Amniotic epithelial cell (primary cell): ENCODE data around the gene SYT10.
"Not testable (repeated sequence)": the region's sequence is repeated elsewhere in the genome, so short reads cannot be mapped to it uniquely, and the experiment has no call there.

Source experiments
- DNase-seq: peaks from one replicate; pipeline ENCODE4 v3.0.0-alpha.2; 2010; ENCODE audit warnings: low read depth

The SYT10 gene

DNA sequence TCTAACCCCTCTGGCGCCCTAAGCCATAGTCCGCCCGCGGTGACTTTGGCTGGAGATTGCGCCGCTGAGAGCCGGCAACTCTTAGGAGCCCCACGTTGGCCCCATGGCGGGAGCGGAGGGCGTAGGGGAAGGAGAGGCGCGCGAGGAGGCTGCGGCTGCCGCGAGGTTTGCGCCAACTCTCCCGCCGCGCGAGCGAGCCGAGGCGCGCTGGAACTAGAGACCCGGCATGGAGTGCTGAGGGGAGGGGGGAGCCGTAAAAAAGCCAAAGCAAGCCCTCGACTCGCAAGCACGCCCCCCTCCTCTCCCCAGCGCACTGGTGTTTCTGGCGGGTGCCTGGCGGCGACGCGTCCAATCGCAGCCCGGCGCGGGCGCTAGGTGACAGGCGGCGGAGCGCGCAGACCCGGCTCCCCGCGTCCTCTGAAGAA is at the start of gene SYT10:
TSS of gene SYT10 (minus strand) at position 233 of the 425 bp plus-strand sequence. CDS start 297 bp downstream, outside the sequence.
- DNase-seq: no peak

GRCh38 chr12:33488036-33488435 is 48.4 kb upstream of the SYT10 start:
- no peak for DNase-seq

DNA sequence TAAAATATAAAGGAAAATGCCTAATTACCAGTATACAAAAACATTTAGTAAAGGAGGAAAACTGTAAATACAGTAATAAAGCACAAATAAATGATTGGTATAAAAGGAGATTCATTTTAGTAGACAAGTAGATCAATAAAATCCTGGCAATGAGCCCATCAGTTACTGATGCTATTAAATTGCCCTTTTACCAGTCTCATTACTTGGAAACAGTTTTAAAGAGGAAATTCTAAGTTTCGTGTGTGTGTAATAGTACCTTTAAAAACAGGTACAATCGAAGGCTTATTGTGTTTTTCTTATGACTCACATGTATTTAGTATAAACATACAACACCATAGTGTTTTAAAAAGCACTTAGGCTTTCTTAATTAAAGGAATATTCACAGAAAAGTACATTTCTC is 46.4 kb upstream of the SYT10 start:
- no peak for DNase-seq

DNA sequence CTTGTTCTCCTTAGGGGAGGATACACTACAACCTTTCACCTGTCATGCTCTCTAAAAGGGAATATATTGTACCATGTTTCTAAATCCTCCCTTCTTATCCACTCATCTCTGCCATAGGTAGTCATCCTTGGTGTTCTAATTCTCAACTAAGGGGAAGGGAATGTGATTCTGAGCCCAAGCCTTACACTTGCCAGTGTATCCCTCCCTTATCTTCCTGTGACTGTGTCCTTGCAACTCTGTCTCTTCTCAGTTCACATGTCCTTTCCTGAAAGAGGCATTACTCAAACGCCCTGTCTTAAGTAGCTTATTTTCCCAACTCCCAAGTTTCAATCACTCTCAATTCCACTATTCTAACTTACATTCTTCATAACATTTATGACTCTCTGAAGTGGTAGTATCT is 44.5 kb upstream of the SYT10 start:
- no peak for DNase-seq

DNA sequence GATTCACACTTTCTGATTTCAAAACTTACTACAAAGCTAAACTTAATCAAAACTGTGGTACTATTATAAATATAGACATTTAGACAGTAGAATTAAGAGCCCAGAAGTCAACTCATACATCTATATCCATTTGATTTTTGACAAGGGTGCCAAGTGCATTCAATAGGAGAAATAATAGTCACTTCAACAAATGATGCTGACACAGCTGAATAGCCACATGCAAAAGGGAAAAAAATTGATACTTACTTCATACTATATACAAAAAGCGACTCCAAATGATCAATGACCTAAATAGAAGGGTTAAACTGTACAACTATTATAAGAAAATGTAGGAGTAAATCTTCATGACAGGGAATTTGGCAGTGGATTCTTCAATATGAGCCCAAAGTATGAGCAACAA is 40.7 kb upstream of the SYT10 start:
- no peak for DNase-seq

- DNase-seq: peak; percentile 54
Observed at GRCh38 chr12:33476058-33476457, 36.4 kb upstream of the SYT10 start.

GRCh38 chr12:33472299-33472698 is 32.7 kb upstream of the SYT10 start:
- DNase-seq: no peak

GRCh38 chr12:33455096-33455495 is 15.5 kb upstream of the SYT10 start:
- no peak for DNase-seq

- no peak for DNase-seq
Observed at GRCh38 chr12:33450480-33450879, 10.9 kb upstream of the SYT10 start.

DNA sequence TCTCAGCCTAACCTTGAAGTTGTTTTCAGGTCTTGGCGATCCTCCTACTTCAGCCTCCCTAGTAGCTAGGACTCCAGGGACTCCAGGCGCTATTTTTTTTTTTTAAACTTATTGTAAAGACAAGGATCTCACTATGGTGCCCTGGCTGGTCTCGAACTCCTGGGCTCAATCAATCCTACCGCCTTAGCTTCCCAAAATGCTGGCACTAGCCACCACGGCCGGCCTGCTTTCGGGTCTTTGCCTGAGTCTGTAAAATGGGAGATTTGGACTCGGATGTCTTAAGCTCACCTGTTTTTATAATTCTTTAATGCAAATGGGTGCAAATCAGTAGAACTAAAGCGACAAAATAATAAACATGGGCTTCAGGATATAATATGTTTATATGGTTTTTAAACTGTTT is 858 bp upstream of the SYT10 start:
- no peak for DNase-seq

- peak; percentile 18 for DNase-seq
Observed at GRCh38 chr12:33438851-33439586, 600 bp downstream of the SYT10 start.

- no peak for DNase-seq
Observed at GRCh38 chr12:33438025-33438772, 1.4 kb downstream of the SYT10 start.

GRCh38 chr12:33437598-33437997 is 2.0 kb downstream of the SYT10 start:
- no peak for DNase-seq

DNA sequence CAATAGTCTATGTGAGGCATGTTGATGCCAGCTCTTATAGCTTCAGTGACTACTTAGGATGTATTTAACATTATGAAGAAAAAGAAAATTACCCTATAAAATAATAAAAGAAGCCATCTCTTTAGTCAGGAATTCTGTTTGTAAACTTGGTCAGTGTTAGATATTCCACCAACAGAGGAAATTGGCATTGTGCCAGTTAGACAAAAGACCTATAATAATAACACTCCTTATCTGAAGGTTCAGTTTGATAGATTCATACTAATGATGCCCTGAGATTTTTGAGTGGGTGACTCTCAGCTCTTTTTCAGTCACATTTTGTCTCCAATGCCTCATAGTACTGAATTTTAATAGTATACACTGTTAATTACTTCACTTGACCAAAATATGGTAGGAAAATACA is 6.6 kb downstream of the SYT10 start:
- DNase-seq: no peak

- no peak for DNase-seq
Observed at GRCh38 chr12:33431648-33432047, 8.0 kb downstream of the SYT10 start.

- no peak for DNase-seq
Observed at GRCh38 chr12:33429468-33429867, 10.2 kb downstream of the SYT10 start.

- no peak for DNase-seq
Observed at GRCh38 chr12:33427071-33427470, 12.5 kb downstream of the SYT10 start.

GRCh38 chr12:33423706-33424105 is 15.9 kb downstream of the SYT10 start:
- DNase-seq: no peak

DNA sequence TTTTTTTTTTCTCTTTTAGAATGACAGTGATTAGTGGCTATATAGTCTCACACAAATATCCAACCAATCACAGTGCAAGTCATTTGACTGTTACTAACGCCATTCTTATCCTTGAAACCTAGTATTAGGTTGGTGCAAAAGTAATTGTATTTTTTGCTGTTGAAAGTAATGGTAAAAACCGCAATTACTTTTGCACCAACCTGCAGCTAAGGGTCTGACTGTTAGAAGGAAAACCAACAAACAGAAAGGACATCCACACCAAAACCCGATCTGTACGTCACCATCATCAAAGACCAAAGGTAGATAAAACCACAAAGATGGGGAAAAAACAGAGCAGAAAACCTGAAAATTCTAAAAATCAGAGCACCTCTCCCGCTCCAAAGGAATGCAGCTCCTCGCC is 27.2 kb downstream of the SYT10 start:
- not testable (repeated sequence) for DNase-seq

GRCh38 chr12:33383503-33383902 is 56.1 kb downstream of the SYT10 start:
- no peak for DNase-seq

DNA sequence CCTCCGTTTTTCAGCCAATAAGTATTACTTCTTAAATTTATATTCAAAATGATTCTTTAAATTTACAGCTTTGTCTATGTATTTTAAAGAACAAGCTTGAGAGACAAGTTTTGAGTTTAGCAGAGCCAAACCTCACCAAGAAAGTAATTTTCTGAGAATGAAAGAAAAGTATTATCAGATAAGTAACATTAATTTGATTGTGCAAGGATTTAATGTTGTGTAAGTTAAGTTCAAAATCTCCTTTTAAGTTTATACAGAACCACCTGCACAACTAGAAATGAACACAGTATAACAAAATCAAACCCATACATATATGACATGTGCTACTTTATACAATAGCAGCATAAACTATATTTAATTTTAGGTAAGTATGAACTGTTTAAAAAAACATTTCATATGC is 63.5 kb downstream of the SYT10 start:
- DNase-seq: no peak

DNA sequence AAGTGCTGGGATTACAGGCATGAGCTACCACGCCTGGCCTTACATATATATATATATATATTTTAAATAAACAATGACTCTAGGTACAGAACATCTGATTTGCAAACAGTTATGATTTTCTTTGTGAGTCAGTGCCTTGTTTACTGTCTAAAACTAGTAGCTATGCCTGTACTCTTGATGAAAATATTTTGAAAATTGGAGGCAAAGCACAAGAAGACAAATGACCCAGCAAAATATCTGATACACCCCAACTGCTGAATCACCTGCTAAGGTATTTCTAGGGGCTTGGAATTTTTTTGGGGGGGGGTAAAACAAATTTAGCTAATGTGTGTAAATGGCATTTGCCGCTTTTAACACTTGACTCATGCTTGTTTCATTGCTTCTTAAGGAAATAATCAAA is 69.3 kb downstream of the SYT10 start:
- DNase-seq: no peak

GRCh38 chr12:33357181-33357580 is 82.4 kb downstream of the SYT10 start:
- DNase-seq: no peak

DNA sequence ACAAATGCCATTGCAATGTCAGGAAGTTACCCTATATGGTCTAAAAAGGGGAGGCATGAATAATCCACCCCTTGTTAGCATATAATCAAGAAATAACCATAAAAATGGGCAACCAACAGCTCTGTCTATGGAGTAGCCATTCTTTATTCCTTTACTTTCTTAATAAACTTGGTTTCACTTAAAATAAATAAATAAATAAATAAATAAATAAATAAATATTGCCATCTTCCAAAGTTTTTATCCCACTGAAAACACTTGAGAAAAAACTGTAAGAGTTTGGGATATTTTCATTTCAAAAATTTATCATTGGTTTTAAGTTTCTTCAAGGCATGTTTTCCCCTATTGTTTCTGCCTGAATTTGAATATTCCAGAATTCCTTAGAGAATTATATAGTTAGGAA is 89.8 kb downstream of the SYT10 start:
- DNase-seq: no peak
